Cardiac muscle cell (in vitro differentiated cells and primary cell): ENCODE results near the gene ATE1. TPM values are rescaled to one million over a fixed set of nuclear protein-coding genes. Genes with fewer than 3 reads are reported as not detected.
"Not testable (repeated sequence)": the region's sequence is repeated elsewhere in the genome, so short reads cannot be mapped to it uniquely, and the experiment has no call there.

Source experiments
- DNase-seq, 2 donors: peaks; one replicate each; pipeline versions ENCODE4 v3.0.0 to v3.0.0-alpha.2; 2010 to 2017; ENCODE audit warnings: low read depth in 1 of 2, low spot score in 1 of 2
- H3K27ac ChIP-seq: fragments of 200-600 bp; sonication (generic); 2 replicates; pipeline ENCODE4 v1.5.1; 2016
- H3K27me3 ChIP-seq: fragments of 200-600 bp; sonication (generic); 2 replicates; pipeline ENCODE4 v1.6.0; 2016; ENCODE audit warnings: control low read depth
- H3K36me3 ChIP-seq: fragments of 200-600 bp; sonication (generic); 2 replicates; pipeline ENCODE4 v1.5.1; 2016; ENCODE audit warnings: control low read depth
- H3K4me1 ChIP-seq: fragments of 200-600 bp; sonication (generic); 2 replicates; pipeline ENCODE4 v1.8.1; 2017; ENCODE audit warnings: low read depth, mild to moderate bottlenecking, mixed run types
- H3K4me3 ChIP-seq: fragments of 200-600 bp; sonication (generic); 2 replicates; pipeline ENCODE4 v1.5.1; 2016; ENCODE audit warnings: mild to moderate bottlenecking
- H3K9me3 ChIP-seq: fragments of 200-600 bp; sonication (generic); 2 replicates; pipeline ENCODE4 v1.5.1; 2017; ENCODE audit warnings: low read depth, mild to moderate bottlenecking, control low read depth
- polyA plus RNA-seq: library from polyadenylated mRNA; unstranded; fragments of >200 nt; fragmentation: Nextera tagmentation; extraction: Ambion mirVana; gene quantifications from 2 replicates; pipeline ENCODE4 v1.2.1, GENCODE V29; 2016
- total RNA-seq: library from RNA; depleted of rRNA; stranded (reverse); fragments of >200 nt; gene quantifications from 2 replicates; pipeline ENCODE4 v1.2.3, GENCODE V29; 2016
- TF ChIP-seq, protein P1 (sequence below): IDR thresholded peaks from 2 replicates; pipeline ENCODE4 v1.5.1; 2012; ENCODE audit warnings: low read depth, mild to moderate bottlenecking, low read length

The ATE1 gene
- total and polyA plus RNA-seq, 2 experiments from 2014 or later: 18.4 to 21.4 TPM

GRCh38 chr10:121936295-121936694, 8.5 kb upstream of the ATE1 start:
- Histone ChIP-seq H3K27me3 (no peaks in the 10 kb centered on the region), H3K9me3 (no peaks in the 10 kb centered on the region), H3K4me3 (no peak overlapping the region), H3K36me3 (no peaks in the 10 kb centered on the region), H3K27ac (no peak overlapping the region), H3K4me1 (no peaks in the 10 kb centered on the region)
- DNase-seq: no peak
- TF ChIP-seq, protein P1, sequence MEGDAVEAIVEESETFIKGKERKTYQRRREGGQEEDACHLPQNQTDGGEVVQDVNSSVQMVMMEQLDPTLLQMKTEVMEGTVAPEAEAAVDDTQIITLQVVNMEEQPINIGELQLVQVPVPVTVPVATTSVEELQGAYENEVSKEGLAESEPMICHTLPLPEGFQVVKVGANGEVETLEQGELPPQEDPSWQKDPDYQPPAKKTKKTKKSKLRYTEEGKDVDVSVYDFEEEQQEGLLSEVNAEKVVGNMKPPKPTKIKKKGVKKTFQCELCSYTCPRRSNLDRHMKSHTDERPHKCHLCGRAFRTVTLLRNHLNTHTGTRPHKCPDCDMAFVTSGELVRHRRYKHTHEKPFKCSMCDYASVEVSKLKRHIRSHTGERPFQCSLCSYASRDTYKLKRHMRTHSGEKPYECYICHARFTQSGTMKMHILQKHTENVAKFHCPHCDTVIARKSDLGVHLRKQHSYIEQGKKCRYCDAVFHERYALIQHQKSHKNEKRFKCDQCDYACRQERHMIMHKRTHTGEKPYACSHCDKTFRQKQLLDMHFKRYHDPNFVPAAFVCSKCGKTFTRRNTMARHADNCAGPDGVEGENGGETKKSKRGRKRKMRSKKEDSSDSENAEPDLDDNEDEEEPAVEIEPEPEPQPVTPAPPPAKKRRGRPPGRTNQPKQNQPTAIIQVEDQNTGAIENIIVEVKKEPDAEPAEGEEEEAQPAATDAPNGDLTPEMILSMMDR: no peak

GRCh38 chr10:121935702-121936101, 7.9 kb upstream of the ATE1 start:
- Histone ChIP-seq H3K36me3 (no peaks in the 10 kb centered on the region), H3K27me3 (no peaks in the 10 kb centered on the region), H3K9me3 (no peaks in the 10 kb centered on the region), H3K27ac (no peak overlapping the region), H3K4me3 (no peak overlapping the region), H3K4me1 (no peaks in the 10 kb centered on the region)
- TF ChIP-seq, protein P1: no peak
- peak in 1 of 2 donors; percentile 32 for DNase-seq

DNA sequence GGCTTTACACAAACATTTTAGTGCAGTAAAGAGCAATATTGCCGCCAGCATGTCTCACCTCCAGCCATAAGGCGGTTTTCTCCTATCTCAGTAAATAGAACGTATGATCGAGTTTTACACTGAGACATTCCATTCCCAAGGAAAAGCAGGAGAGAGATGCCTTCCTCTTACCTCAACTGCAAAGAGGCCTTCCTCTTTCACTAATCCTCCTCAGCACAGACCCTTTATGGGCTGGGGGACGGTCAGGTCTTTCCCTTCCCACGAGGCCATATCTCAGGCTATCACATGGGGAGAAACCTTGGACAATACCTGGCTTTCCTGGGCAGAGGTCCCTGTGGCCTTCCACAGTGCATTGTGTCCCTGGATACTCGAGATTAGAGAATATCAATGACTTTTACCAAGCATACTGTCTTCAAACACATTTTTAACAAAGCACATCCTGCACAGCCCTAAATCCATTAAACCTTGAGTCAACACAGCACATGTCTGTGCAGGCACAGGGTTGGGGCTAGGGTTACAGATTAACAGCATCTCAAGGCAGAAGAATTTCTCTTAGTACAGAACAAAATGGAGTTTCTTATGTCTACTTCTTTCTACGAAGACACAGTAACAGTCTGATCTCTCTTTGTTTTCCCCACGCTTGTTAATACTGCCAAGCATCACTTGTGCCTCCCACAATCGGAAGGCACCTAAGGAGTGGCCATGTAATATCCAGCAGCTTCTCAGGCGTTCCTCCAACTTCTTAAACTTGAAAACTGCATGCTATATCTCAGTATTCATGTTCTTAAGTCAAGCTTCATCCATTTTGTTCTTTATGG, 2.6 kb upstream of the ATE1 start:
- H3K9me3 ChIP-seq, H3K4me3 ChIP-seq, H3K36me3 ChIP-seq, H3K27me3 ChIP-seq, H3K4me1 ChIP-seq, DNase-seq: not testable (repeated sequence)
- H3K27ac ChIP-seq: peak overlapping the region; percentile 63

DNA sequence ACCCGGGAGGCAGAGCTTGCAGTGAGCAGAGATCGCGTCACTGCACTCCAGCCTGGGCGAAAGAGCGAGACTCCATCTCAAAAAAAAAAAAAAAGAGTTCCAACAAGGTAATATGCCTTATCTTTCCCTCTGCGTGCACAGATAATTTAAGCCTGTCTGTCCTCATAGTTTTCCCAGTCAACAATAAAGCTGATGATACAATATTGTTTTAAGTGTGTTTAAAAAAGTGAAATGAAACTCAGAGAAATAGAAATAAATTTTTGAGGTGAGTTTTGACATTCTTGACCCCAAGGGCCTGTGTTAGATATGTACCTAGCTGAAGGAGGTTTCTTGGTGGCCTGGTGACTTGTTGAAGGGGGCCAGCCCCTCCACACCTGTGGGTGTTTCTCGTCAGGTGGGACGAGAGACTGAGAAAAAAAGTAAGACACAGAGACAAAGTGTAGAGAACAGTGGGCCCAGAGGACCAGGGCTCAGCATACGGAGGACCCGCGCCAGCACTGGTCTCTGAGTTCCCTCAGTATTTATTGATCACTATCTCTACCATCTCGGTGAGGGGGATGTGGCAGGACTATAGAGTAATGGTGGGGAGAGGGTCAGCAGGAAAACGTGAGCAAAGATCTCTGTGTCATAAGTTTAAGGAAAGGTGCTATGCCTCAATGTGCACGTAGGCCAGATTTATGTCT, 1.9 kb upstream of the ATE1 start:
- DNase-seq, H3K27me3 ChIP-seq, H3K4me3 ChIP-seq, H3K4me1 ChIP-seq, H3K36me3 ChIP-seq, H3K9me3 ChIP-seq: not testable (repeated sequence)
- peak overlapping the region; percentile 63 for H3K27ac ChIP-seq

DNA sequence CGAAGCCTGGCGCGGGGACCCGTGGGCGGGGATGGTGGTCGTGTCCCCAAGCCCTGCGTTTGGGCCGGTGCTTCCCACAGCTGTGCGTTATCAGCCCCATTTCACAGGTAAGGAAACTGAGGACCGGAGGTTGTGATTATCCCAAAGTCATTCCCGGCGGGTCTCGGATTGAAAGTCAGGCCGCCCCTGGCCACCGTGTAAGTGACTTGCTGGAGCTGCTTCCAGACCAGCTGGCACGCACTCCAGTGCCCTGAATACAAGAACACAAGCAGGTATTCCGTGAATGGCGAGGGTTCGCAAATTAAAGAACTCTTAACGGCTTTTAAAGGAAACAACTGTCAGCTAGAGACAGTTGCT, 675 bp upstream of the ATE1 start:
- no peak for DNase-seq
- Histone ChIP-seq H3K9me3 (no peaks in the 10 kb centered on the region), H3K4me3 (peak overlapping the region; percentile 79), H3K4me1 (peaks cover 6% of the 10 kb centered on the region), H3K27me3 (no peaks in the 10 kb centered on the region), H3K27ac (peak overlapping the region; percentile 99), H3K36me3 (no peaks in the 10 kb centered on the region)
- TF ChIP-seq, protein P1: no peak

DNA sequence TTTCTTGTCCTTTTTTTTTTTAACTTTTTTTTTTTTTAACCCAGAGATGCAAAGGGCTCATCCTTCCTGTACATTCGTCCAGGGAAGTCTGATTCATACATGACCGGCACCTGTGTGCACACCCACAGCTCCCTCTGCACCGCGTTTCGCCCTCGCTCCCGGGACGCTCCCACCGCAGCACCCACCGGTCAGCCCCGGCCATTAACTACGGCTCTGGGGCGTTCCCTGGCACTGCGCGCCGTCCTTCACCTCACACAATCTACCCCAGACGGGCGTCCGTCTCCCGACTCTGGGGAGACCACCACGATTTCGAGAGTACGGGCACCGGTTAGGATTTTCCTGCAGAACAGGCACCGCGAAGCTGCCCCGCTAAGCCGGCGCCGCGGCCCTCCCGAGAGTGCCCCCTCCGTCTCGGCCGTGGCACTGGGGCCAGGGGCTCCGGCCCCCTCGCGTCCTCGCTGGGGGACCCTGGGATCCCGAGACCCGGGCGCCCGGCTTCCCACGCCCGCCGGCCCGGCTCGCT, 452 bp downstream of the ATE1 start:
- H3K27ac ChIP-seq: peak overlapping the region; percentile 99
- H3K27me3 ChIP-seq: no peaks in the 10 kb centered on the region
- H3K4me1 ChIP-seq: peaks cover 6% of the 10 kb centered on the region
- no peaks in the 10 kb centered on the region for H3K36me3 ChIP-seq
- H3K4me3 ChIP-seq: peak overlapping the region; percentile 79
- peak; percentile 50 to 67 for DNase-seq
- H3K9me3 ChIP-seq: no peaks in the 10 kb centered on the region
- TF ChIP-seq, protein P1: no peak
